Endothelial cell of umbilical vein (primary cell): ENCODE data around the gene FBXO10. TPM values are rescaled to one million over a fixed set of nuclear protein-coding genes. Genes with fewer than 3 reads are reported as not detected.

Source experiments
- BruUV-seq: library from RNA; stranded (reverse); fragments of 400-500 nt; replicated peaks from 2 replicates; lab custom pipeline; 2021; lab: Mats Ljungman, UMichigan
- CTCF ChIA-PET: fragments of 300-600, 350-600 bp; sonication (Branson Sonifier 250); formaldehyde crosslinking; loops from one replicate; lab custom pipeline; 2021; ENCODE audit warnings: antibody characterized with exemption, inconsistent platforms; lab: Charles Lee
- POLR2A ChIA-PET: fragments of 300-600, 350-600 bp; sonication (Branson Sonifier 250); formaldehyde crosslinking; loops from one replicate; lab custom pipeline; 2021; ENCODE audit warnings: antibody characterized with exemption, inconsistent platforms; lab: Charles Lee
- DNase-seq: peaks from one replicate; pipeline ENCODE4 v3.0.0-alpha.2; 2011; ENCODE audit warnings: low read depth, low spot score
- FAIRE-seq: peaks from 2 replicates; lab custom pipeline; 2011; peaks lifted over from hg19 to GRCh38; lab: Jason Lieb, UNC
- H2AFZ ChIP-seq: 2 replicates; pipeline ENCODE4 v1.6.0; 2012; ENCODE audit warnings: low read depth, low read length, control low read depth, inconsistent platforms
- H3K27ac ChIP-seq: 2 replicates; pipeline ENCODE4 v1.5.1; 2011; ENCODE audit warnings: low read depth, mild to moderate bottlenecking, control low read depth, low read length, moderate library complexity; ENCODE audit not compliant: insufficient read depth
- H3K27me3 ChIP-seq, 2 experiments: 2 replicates each; pipeline versions ENCODE4 v1.6.0 to v1.6.1; 2011; ENCODE audit warnings: low read length in 2 of 2, mixed read lengths in 1 of 2; ENCODE audit not compliant: control insufficient read depth in 2 of 2, insufficient read depth in 2 of 2
- H3K36me3 ChIP-seq, 2 experiments: 2 replicates in 1 of 2; 3 replicates in 1 of 2; pipeline ENCODE4 v1.5.1; 2011; ENCODE audit warnings: low read length in 2 of 2, mild to moderate bottlenecking in 1 of 2, moderate library complexity in 1 of 2; ENCODE audit not compliant: control insufficient read depth in 2 of 2, insufficient read depth in 2 of 2; ENCODE audit errors: extremely low read depth in 1 of 2
- H3K4me1 ChIP-seq: 3 replicates; pipeline ENCODE4 v1.5.1; 2011; ENCODE audit warnings: mild to moderate bottlenecking, low read length; ENCODE audit not compliant: control insufficient read depth, insufficient read depth; ENCODE audit errors: extremely low read depth
- H3K4me2 ChIP-seq: 2 replicates; pipeline ENCODE4 v1.6.1; 2011; ENCODE audit warnings: low read length, control low read depth, mixed read lengths; ENCODE audit not compliant: insufficient read depth
- H3K4me3 ChIP-seq, 3 experiments: fragments of 200-600 bp in 1 of 3; sonication (generic), shearing (Covaris generic) in 1 of 3; replicated peaks in 1 of 3; 2 replicates each; pipeline ENCODE4 v1.5.1; 2011 to 2016; ENCODE audit warnings: control low read depth in 3 of 3, low read length in 3 of 3, mild to moderate bottlenecking in 2 of 3, inconsistent platforms in 1 of 3, low read depth in 1 of 3, moderate library complexity in 1 of 3; ENCODE audit not compliant: insufficient read depth in 1 of 3
- H3K79me2 ChIP-seq: 2 replicates; pipeline ENCODE4 v1.6.0; 2012; ENCODE audit warnings: low read length, inconsistent platforms; ENCODE audit not compliant: control insufficient read depth, insufficient read depth
- H3K9ac ChIP-seq: replicated peaks from 2 replicates; pipeline ENCODE3; 2011; ENCODE audit warnings: low read length, control low read depth; ENCODE audit not compliant: insufficient read depth; ENCODE audit errors: extremely low read depth
- H3K9me1 ChIP-seq: replicated peaks from 3 replicates; pipeline ENCODE4 v1.6.0; 2011; ENCODE audit warnings: mild to moderate bottlenecking, low read length; ENCODE audit not compliant: control insufficient read depth, insufficient read depth; ENCODE audit errors: extremely low read depth
- H3K9me3 ChIP-seq: replicated peaks from 2 replicates; pipeline ENCODE4 v1.5.1; 2012; ENCODE audit warnings: low read length, inconsistent platforms; ENCODE audit not compliant: control insufficient read depth, insufficient read depth
- H4K20me1 ChIP-seq: replicated peaks from 2 replicates; pipeline ENCODE3; 2011; ENCODE audit warnings: mild to moderate bottlenecking, low read length; ENCODE audit not compliant: control insufficient read depth, insufficient read depth; ENCODE audit errors: extremely low read depth
- CTCF ChIP-seq, 2 donors: IDR thresholded peaks; 1 replicate in 1 of 2; 2 replicates in 1 of 2; pipeline ENCODE4 v1.5.1; 2011; ENCODE audit warnings: low read length in 2 of 2, mild to moderate bottlenecking in 2 of 2, moderate library complexity in 2 of 2, control low read depth in 1 of 2, inconsistent platforms in 1 of 2, low read depth in 1 of 2; ENCODE audit not compliant: insufficient read depth in 1 of 2; ENCODE audit errors: extremely low read depth in 1 of 2
- EZH2 ChIP-seq: IDR thresholded peaks from 2 replicates; pipeline ENCODE4 v1.6.1; 2012; ENCODE audit warnings: borderline replicate concordance, low read depth, mild to moderate bottlenecking, moderate library complexity, low read length, inconsistent platforms; ENCODE audit not compliant: severe bottlenecking
- FOS ChIP-seq: IDR thresholded peaks from 2 replicates; pipeline ENCODE4 v1.6.1; 2011; ENCODE audit warnings: mild to moderate bottlenecking, low read length, moderate library complexity, borderline replicate concordance; ENCODE audit not compliant: insufficient read depth
- GATA2 ChIP-seq: IDR thresholded peaks from 2 replicates; pipeline ENCODE4 v1.7.0; 2011; ENCODE audit warnings: low read depth, mild to moderate bottlenecking, moderate library complexity, mixed read lengths, low read length; ENCODE audit not compliant: insufficient read length, insufficient read depth
- JUN ChIP-seq: IDR thresholded peaks from 2 replicates; pipeline ENCODE4 v1.6.1; 2011; ENCODE audit warnings: borderline replicate concordance, low read depth; ENCODE audit not compliant: insufficient read length, insufficient read depth
- MAX ChIP-seq: IDR thresholded peaks from 2 replicates; pipeline ENCODE4 v1.6.1; 2011; ENCODE audit not compliant: insufficient read depth, insufficient read length
- MYC ChIP-seq: IDR thresholded peaks from one replicate; pipeline ENCODE4 v1.6.1; 2011; ENCODE audit warnings: mild to moderate bottlenecking, low read depth, low read length
- POLR2A ChIP-seq: IDR thresholded peaks from 2 replicates; pipeline ENCODE4 v1.6.1; 2012; ENCODE audit warnings: low read depth, mild to moderate bottlenecking, control low read depth, low read length
- POLR2AphosphoS5 ChIP-seq: IDR thresholded peaks from 2 replicates; pipeline ENCODE4 v1.6.1; 2012; ENCODE audit warnings: low read depth, mild to moderate bottlenecking, control low read depth, low read length, moderate library complexity; ENCODE audit not compliant: insufficient read depth
- dilution Hi-C: fragments of 300-500 bp; cut with MboI; formaldehyde crosslinking; loops from one replicate; pipeline ENCODE4 v1.15.0; 2019; ENCODE audit warnings: low sequenced_read_pairs; ENCODE audit not compliant: extremely low pct_ligation_motif_present
- intact Hi-C: fragments of 100-400 bp; cut with micrococcal nuclease; formaldehyde crosslinking; loops from one replicate; pipeline ENCODE4 v1.10.0; 2022
- polyA plus RNA-seq, 4 experiments: library from polyadenylated mRNA; depleted of rRNA in 3 of 4; stranded (reverse) in 3 of 4; unstranded in 1 of 4; fragments of >200 nt; gene quantifications; 2 replicates each; pipeline versions ENCODE4 v1.2.1 to v1.2.3, GENCODE V29; 2011 to 2012; ENCODE audit warnings: missing spikeins in 1 of 4
- total RNA-seq: library from RNA; stranded (reverse); gene quantifications from 2 replicates; pipeline ENCODE4 v1.2.3, GENCODE V29; 2021

The FBXO10 gene
- total and polyA plus RNA-seq, 2 donors (not counting 3 experiments of a cell fraction or from before 2014, with no cell fraction given): 11.8 to 14.4 TPM

- H3K27ac ChIP-seq: no peak overlapping the region
- no peaks in the 10 kb centered on the region for H3K9me3 ChIP-seq
- no peak overlapping the region for H3K4me2 ChIP-seq
- no peaks in the 10 kb centered on the region for H3K36me3 ChIP-seq
- H3K27me3 ChIP-seq: peaks cover 15 to 17% of the 10 kb centered on the region in 2 experiments
- H3K4me1 ChIP-seq: no peaks in the 10 kb centered on the region
- FAIRE-seq: no peak
- no peaks in the 10 kb centered on the region for H3K9me1 ChIP-seq
- POLR2A ChIA-PET: no interaction called here
- TF ChIP-seq GATA2 (no peak), POLR2AphosphoS5 (no peak), MYC (no peak), MAX (no peak), POLR2A (no peak), JUN (no peak), FOS (no peak), EZH2 (no peak), CTCF (IDR thresholded peaks at IDR 0.05; ENCODE audit: extremely low read depth in 1 of 2, insufficient read depth in 1 of 2, low read depth in 1 of 2, low read length in 2 of 2) (no peak)
- no TSS peak for BruUV-seq
- no peak overlapping the region for H3K4me3 ChIP-seq
- no peak for DNase-seq
- no peak overlapping the region for H2AFZ ChIP-seq
- no peak overlapping the region for H3K9ac ChIP-seq
- no peaks in the 10 kb centered on the region for H4K20me1 ChIP-seq
- dilution Hi-C loops (no loop called here), intact Hi-C loops (no loop called here)
- H3K79me2 ChIP-seq: no peaks in the 10 kb centered on the region
- CTCF ChIA-PET: interaction anchor here (0.9 kb wide), 1 partner anchor 13 kb away, joined by 4 read pairs; no protein-coding TSS in a partner anchor
Measured at GRCh38 chr9:37611961-37612360, 35.8 kb upstream of the FBXO10 start.
